GM12891 (cell line): ENCODE data around the gene KASH5.

Experiments
- DNase-seq: peaks from one replicate; pipeline ENCODE4 v3.0.0; 2011; ENCODE audit warnings: low spot score; ENCODE audit not compliant: insufficient read length
- FAIRE-seq: peaks from 2 replicates; lab custom pipeline; 2011; peaks lifted over from hg19 to GRCh38; lab: Jason Lieb, UNC
- PAX5 ChIP-seq: IDR thresholded peaks from 2 replicates; pipeline ENCODE4 v1.6.1; 2011; ENCODE audit warnings: low read length, moderate library complexity, mild to moderate bottlenecking; ENCODE audit not compliant: insufficient read depth, severe bottlenecking
- POLR2A ChIP-seq: IDR thresholded peaks from 2 replicates; pipeline ENCODE4 v1.6.1; 2011; ENCODE audit warnings: low read depth, low read length, control low read depth
- POLR2AphosphoS5 ChIP-seq: IDR thresholded peaks from 2 replicates; pipeline ENCODE4 v1.6.1; 2011; ENCODE audit warnings: low read depth, low read length, control low read depth
- POU2F2 ChIP-seq: IDR thresholded peaks from 2 replicates; pipeline ENCODE4 v1.6.1; 2011; ENCODE audit warnings: low read depth, mild to moderate bottlenecking, control low read depth, low read length, moderate library complexity
- SPI1 ChIP-seq: IDR thresholded peaks from 2 replicates; pipeline ENCODE4 v1.6.1; 2011; ENCODE audit warnings: low read depth, low read length, control low read depth
- TAF1 ChIP-seq: IDR thresholded peaks from 2 replicates; pipeline ENCODE4 v1.6.1; 2011; ENCODE audit warnings: low read depth, low read length, control low read depth

KASH5 gene

DNA sequence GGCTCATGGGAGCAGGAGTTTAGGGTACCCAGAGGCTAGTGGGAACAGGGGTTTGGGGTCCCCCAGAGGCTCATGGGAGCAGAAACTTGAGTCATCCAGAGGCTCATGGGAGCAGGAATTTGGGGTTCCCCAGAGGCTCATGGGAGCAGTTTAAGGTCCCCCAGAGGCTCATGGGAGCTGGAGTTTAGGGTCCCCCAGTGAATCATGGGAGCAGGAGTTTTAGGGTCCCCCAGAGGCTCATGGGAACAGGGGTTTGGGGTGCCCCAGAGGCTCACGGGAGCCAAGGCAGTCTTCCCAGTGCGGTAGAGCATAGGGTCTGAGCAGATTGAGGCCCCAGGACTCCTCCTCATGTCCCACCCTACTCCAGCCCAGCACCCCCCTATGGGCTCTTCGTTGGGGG lies 77.3 kb downstream of the KASH5 start:
- no peak for FAIRE-seq
- TF ChIP-seq POLR2A = no peak
- TF ChIP-seq TAF1 = no peak
- no peak for TF ChIP-seq POLR2AphosphoS5
- no peak for TF ChIP-seq PAX5
- TF ChIP-seq POU2F2 = no peak
- TF ChIP-seq SPI1 = no peak
- DNase-seq = no peak
